Brain microvascular endothelial cell (primary cell): ENCODE data around the gene JAM2.

Experiments
- DNase-seq: peaks from one replicate; pipeline ENCODE4 v3.0.0-alpha.2; 2020
- H3K27ac ChIP-seq: fragments of 250-450 bp; sonication (Bioruptor Pico); 2 replicates; pipeline ENCODE4 v1.5.1; 2020; ENCODE audit warnings: mild to moderate bottlenecking, moderate library complexity
- H3K27me3 ChIP-seq: fragments of 250-450 bp; sonication (Bioruptor Pico); replicated peaks from 2 replicates; pipeline ENCODE4 v1.5.1; 2020; ENCODE audit warnings: mild to moderate bottlenecking
- H3K36me3 ChIP-seq: fragments of 250-450 bp; sonication (Bioruptor Pico); replicated peaks from 2 replicates; pipeline ENCODE4 v1.5.1; 2020; ENCODE audit warnings: mild to moderate bottlenecking
- H3K4me3 ChIP-seq: 2 replicates; pipeline ENCODE4 v1.5.1; 2011; ENCODE audit warnings: low read depth, mild to moderate bottlenecking, control low read depth, low read length, moderate library complexity
- in situ Hi-C: cut with HindIII; loops from 2 replicates; pipeline ENCODE4 v1.10.0; 2017; ENCODE audit warnings: low sequenced_read_pairs, low pct_ligation_motif_present
- TF ChIP-seq, protein P1 (sequence below): IDR thresholded peaks from 2 replicates; pipeline ENCODE4 v1.5.1; 2011; ENCODE audit warnings: low read depth, mild to moderate bottlenecking, moderate library complexity, low read length, control low read depth, inconsistent platforms; ENCODE audit errors: missing control alignments

JAM2 gene

DNA sequence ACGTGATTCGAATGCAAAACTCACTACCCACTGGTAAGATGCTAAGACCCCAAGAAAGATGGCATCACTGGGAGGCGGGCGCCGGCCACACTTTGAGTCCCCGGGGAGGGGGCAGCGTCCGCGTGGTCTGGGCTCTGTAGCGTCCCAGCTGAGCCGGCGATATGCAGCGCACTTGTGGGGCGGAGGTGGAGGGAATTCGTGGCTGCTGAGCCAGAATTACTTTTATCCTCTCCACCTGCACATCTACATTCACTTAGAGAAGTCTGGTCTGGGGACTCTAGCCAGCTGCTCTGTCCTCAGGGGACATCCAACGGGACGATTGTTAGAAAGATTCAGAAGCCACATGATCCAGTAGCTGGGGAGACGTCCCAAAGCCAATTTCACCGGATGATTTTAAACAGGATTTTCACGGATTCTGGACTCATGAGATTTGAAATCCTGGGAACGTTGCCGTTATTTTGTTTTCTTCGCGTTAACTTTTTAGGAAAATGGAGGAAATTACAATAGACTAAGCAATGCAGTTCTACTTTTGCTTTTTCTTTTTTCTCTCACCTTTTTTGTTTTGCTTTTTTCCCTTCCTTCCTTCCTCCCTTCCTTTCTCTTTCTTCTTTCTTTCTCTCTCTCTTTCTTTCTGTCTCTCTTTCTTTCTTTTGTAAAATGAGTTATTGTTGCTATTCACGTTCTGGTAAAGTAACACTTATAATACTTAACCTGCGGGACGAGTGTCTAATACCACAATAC is 1.3 kb downstream of the JAM2 start:
- Histone ChIP-seq H3K4me3 (peak overlapping the region; percentile 68), H3K27ac (no peak overlapping the region), H3K27me3 (no peaks in the 10 kb centered on the region), H3K36me3 (no peaks in the 10 kb centered on the region)
- in situ Hi-C loops = no loop called here
- no peak for DNase-seq
- TF ChIP-seq, protein P1, sequence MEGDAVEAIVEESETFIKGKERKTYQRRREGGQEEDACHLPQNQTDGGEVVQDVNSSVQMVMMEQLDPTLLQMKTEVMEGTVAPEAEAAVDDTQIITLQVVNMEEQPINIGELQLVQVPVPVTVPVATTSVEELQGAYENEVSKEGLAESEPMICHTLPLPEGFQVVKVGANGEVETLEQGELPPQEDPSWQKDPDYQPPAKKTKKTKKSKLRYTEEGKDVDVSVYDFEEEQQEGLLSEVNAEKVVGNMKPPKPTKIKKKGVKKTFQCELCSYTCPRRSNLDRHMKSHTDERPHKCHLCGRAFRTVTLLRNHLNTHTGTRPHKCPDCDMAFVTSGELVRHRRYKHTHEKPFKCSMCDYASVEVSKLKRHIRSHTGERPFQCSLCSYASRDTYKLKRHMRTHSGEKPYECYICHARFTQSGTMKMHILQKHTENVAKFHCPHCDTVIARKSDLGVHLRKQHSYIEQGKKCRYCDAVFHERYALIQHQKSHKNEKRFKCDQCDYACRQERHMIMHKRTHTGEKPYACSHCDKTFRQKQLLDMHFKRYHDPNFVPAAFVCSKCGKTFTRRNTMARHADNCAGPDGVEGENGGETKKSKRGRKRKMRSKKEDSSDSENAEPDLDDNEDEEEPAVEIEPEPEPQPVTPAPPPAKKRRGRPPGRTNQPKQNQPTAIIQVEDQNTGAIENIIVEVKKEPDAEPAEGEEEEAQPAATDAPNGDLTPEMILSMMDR = no peak

DNA sequence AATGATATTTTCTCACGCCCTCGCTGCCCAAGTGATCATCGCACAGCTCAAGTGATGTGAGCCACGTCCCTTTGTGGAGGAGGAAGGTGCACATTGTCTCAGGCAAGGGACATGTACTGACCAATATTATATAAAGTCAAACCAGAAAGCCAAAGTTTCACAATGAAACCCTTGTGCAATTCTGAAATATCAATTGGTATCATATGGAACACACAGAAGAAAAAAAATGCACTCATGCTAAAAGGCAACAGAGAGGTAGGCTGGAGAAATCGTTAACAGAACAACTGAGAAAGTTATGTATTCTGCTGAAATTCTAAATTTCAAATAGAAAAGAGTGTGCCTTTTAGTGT is 1.9 kb downstream of the JAM2 start:
- in situ Hi-C loops = no loop called here
- H3K4me3 ChIP-seq = no peak overlapping the region
- no peaks in the 10 kb centered on the region for H3K27me3 ChIP-seq

DNA sequence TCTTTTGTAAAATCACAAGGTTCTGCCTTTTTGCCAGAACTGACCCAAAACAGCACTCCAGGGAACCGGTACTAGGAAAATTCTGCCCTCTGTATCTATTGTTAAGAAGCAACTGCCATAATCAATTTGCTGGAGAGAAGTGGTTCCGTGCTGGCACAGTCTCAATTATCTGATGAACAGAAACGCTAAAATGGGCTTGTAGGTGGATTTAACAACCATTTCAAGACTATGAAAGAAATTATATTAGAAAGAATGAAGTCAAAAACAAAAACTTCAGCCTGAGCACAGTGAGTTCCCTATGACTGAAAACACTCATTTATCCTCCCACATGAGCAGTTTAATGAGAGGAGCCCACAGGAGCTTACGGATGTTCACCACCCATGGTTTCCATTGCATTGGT is 4.4 kb downstream of the JAM2 start:
- Histone ChIP-seq H3K27me3 (no peaks in the 10 kb centered on the region), H3K4me3 (no peak overlapping the region), H3K27ac (no peak overlapping the region), H3K36me3 (no peaks in the 10 kb centered on the region)
- TF ChIP-seq, protein P1 = no peak
- DNase-seq = no peak
- in situ Hi-C loops = no loop called here

More for the DNA sequence above, 1.9 kb downstream of the JAM2 start:
- DNase-seq = no peak
- Histone ChIP-seq H3K36me3 (no peaks in the 10 kb centered on the region), H3K27ac (no peak overlapping the region)
- TF ChIP-seq, protein P1 = no peak

DNA sequence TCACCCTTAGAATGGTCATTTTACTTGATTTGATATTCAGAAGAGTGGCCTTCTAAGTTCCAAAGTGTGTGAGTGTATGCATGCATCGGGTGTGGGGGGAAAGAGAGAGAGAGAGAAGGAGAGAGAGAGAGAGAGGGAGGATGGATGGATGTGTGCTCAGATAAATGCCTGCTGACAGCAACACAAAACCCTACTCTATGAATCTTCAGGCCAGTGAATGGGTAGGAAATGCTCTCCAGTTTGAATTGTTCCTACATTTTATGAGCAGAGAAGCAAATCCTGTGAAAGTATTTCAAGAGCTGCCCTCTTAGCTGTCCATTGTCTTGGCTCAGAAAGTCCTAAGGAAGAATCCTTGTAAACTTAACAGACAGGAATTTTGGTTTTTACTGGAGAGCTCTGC is 7.4 kb downstream of the JAM2 start:
- in situ Hi-C loops = no loop called here
- no peaks in the 10 kb centered on the region for H3K27me3 ChIP-seq
- no peak overlapping the region for H3K27ac ChIP-seq
- no peak overlapping the region for H3K4me3 ChIP-seq
- DNase-seq = no peak
- no peaks in the 10 kb centered on the region for H3K36me3 ChIP-seq
- TF ChIP-seq, protein P1 = no peak

DNA sequence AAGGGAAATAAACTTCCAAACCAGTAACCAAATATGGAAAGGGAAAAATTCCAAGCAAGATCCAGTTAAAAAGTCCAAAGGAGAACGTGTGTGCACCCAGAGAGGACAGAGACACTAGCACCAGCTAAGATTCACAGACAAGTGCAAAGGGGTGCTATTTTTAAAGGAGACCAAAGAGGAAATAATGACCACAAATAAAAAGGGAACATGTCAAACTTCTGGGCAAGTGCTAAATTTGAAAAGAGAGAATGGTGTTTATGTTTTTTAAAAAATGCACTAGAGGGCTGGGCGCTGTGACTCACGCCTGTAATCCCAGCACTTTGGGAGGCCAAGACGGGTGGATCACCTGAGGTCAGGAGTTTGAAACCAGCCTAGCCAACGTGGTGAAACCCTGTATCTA is 8.6 kb downstream of the JAM2 start:
- DNase-seq = no peak
- Histone ChIP-seq H3K27ac (no peak overlapping the region), H3K36me3 (no peaks in the 10 kb centered on the region), H3K27me3 (no peaks in the 10 kb centered on the region), H3K4me3 (no peak overlapping the region)
- in situ Hi-C loops = no loop called here
- TF ChIP-seq, protein P1 = no peak

DNA sequence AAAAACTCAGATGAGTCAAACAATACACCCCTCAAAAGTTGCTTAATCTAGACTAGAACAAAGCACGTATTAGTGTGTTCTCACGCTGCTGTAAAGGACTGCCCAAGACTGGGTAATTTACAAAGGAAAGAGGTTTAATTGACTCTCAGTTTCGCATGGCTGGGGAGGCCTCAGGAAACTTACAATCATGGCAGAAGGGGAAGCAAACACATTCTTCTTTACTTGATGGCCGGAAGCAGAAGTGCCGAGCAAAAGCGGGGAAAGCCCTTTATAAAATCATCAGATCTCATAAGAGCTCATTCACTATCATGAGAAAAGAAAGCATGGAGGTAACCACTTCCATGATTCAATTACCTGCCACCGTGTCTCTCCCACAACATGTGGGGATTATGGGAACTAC is 10.1 kb downstream of the JAM2 start:
- no peak for DNase-seq
- H3K4me3 ChIP-seq = no peak overlapping the region

More for the DNA sequence above, 10.1 kb downstream of the JAM2 start:
- no peaks in the 10 kb centered on the region for H3K27me3 ChIP-seq
- TF ChIP-seq, protein P1 = no peak
- no peak overlapping the region for H3K27ac ChIP-seq
- in situ Hi-C loops = no loop called here
- H3K36me3 ChIP-seq = no peaks in the 10 kb centered on the region
